BJ (cell line): Measurements from ENCODE around the gene TYSND1. TPM values are rescaled to one million over a fixed set of nuclear protein-coding genes. Genes with fewer than 3 reads are reported as not detected.

ENCODE experiments used
- CTCF ChIA-PET: fragments of 350-600 bp; formaldehyde crosslinking; extraction: SDS; loops from one replicate; lab custom pipeline; 2021; ENCODE audit warnings: antibody characterized with exemption, inconsistent platforms; lab: Yijun Ruan, JAX
- POLR2A ChIA-PET: fragments of 300-600 bp; sonication (Branson Sonifier 250); formaldehyde crosslinking; extraction: SDS; loops from one replicate; lab custom pipeline; 2021; ENCODE audit warnings: antibody characterized with exemption; lab: Charles Lee
- DNase-seq: peaks from one replicate; pipeline ENCODE4 v3.0.0-alpha.2; 2011; ENCODE audit warnings: low read depth
- H3K27me3 ChIP-seq: 2 replicates; pipeline ENCODE4 v1.6.0; 2011; ENCODE audit warnings: low read length; ENCODE audit not compliant: control insufficient read depth, insufficient read depth
- H3K36me3 ChIP-seq: 2 replicates; pipeline ENCODE4 v1.5.1; 2011; ENCODE audit warnings: low read length; ENCODE audit not compliant: control insufficient read depth, insufficient read depth
- H3K4me3 ChIP-seq: 2 replicates; pipeline ENCODE4 v1.5.1; 2011; ENCODE audit warnings: low read depth, mild to moderate bottlenecking, control low read depth, low read length
- polyA minus RNA-seq: library from RNA; depleted of rRNA, polyadenylated mRNA; stranded (reverse); fragments of >200 nt; gene quantifications from 2 replicates; pipeline ENCODE4 v1.2.3, GENCODE V29; 2011; rRNA and poly(A)+ RNA removed
- polyA plus RNA-seq: library from polyadenylated mRNA; depleted of rRNA; stranded (reverse); fragments of >200 nt; gene quantifications from 2 replicates; pipeline ENCODE4 v1.2.3, GENCODE V29; 2011; rRNA removed
- TF ChIP-seq, protein P1 (sequence below): IDR thresholded peaks from 2 replicates; pipeline ENCODE4 v1.5.1; 2011; ENCODE audit warnings: low read depth, mild to moderate bottlenecking, control low read depth, inconsistent platforms, low read length, moderate library complexity; ENCODE audit not compliant: insufficient read depth

Gene TYSND1
- polyA plus RNA-seq (2.7 and 5.3 TPM in 2 replicates), polyA minus RNA-seq (3.1 and 3.2 TPM in 2 replicates)

DNA sequence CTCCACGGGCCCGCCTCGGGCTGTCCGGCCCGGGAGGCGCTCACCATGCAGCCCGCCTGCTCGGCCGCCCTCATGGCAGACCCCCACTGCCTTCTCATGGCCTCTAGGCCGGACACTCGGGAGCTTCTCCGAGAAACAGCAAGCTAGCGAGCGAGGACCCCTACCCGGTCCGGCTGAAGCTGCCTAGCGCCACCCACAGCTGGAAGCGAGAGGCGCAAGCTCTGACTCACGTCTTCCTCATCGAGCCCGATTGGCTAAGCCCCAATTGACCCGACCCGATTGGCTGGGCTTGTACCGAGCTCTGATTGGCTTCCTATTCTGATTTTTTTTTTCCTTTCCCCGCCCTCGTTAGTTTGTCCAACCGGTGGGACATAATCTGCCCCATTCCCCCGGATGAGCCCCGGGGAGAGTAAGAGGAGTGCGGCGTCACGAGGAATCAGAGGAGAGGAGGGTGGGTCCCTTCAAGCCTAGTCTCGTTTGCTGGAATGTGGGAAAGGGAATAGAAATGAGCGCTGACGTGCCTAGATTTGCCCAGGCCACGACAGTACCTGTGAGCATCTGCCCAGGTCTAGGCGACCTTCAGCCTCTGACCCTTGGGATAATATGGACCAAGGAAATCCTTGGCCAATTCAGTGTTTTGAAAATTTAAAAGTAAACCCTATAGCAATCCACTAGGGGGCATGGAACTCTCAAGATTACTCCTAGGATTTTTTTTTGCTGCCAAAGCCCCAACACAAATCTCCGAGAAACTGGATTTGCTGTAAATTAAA is at the start of gene TYSND1:
Gene TYSND1 (minus strand): TSS at position 212 of the 770 bp plus-strand sequence. CDS start 114 bp downstream, at position 98.
- POLR2A ChIA-PET, result interaction anchor here (0.6 to 1.8 kb wide), 3 partner anchors 8 to 24 kb away, joined by 4 to 9 read pairs (median 5); partner anchors contain the start of gene SAR1A

GRCh38 chr10:70193391-70193844 is 46.9 kb upstream of the TYSND1 start:
- H3K27me3 ChIP-seq, result no peaks in the 10 kb centered on the region
- no peak overlapping the region for H3K4me3 ChIP-seq
- CTCF ChIA-PET, result interaction anchor here (0.7 to 4.0 kb wide), 4 partner anchors 24 to 194 kb away, joined by 3 to 32 read pairs (median 5); partner anchors contain the start of gene TYSND1
- no peak for DNase-seq
- TF ChIP-seq, protein P1, sequence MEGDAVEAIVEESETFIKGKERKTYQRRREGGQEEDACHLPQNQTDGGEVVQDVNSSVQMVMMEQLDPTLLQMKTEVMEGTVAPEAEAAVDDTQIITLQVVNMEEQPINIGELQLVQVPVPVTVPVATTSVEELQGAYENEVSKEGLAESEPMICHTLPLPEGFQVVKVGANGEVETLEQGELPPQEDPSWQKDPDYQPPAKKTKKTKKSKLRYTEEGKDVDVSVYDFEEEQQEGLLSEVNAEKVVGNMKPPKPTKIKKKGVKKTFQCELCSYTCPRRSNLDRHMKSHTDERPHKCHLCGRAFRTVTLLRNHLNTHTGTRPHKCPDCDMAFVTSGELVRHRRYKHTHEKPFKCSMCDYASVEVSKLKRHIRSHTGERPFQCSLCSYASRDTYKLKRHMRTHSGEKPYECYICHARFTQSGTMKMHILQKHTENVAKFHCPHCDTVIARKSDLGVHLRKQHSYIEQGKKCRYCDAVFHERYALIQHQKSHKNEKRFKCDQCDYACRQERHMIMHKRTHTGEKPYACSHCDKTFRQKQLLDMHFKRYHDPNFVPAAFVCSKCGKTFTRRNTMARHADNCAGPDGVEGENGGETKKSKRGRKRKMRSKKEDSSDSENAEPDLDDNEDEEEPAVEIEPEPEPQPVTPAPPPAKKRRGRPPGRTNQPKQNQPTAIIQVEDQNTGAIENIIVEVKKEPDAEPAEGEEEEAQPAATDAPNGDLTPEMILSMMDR, result no peak
- POLR2A ChIA-PET, result no interaction called here
- no peaks in the 10 kb centered on the region for H3K36me3 ChIP-seq

More for the DNA sequence above, at the start of gene TYSND1:
- H3K36me3 ChIP-seq, result peaks cover 5% of the 10 kb centered on the region
- CTCF ChIA-PET, result interaction anchor here (0.5 to 5.5 kb wide), 45 partner anchors 9 to 1930 kb away, joined by 3 to 46 read pairs (median 4); partner anchors contain the start of genes AIFM2, PPA1 and SAR1A
- TF ChIP-seq, protein P1, result peak; percentile 90
- DNase-seq, result peak; percentile 89
- H3K4me3 ChIP-seq, result peak within 1 kb of the TSS; percentile 51
- no peaks in the 10 kb centered on the region for H3K27me3 ChIP-seq

- TF ChIP-seq, protein P1, result no peak
- no peak overlapping the region for H3K4me3 ChIP-seq
- ChIA-PET CTCF (interaction anchor here (0.8 to 4.0 kb wide), 6 partner anchors 17 to 195 kb away, joined by 3 to 32 read pairs (median 6); partner anchors contain the start of gene TYSND1), POLR2A (interaction anchor here (1.8 kb wide), 1 partner anchor 22 kb away, joined by 12 read pairs; the partner anchor contains the start of gene SAR1A)
- no peaks in the 10 kb centered on the region for H3K27me3 ChIP-seq
- DNase-seq, result no peak
- H3K36me3 ChIP-seq, result no peaks in the 10 kb centered on the region
Observed at GRCh38 chr10:70192326-70192968, 45.9 kb upstream of the TYSND1 start.

DNA sequence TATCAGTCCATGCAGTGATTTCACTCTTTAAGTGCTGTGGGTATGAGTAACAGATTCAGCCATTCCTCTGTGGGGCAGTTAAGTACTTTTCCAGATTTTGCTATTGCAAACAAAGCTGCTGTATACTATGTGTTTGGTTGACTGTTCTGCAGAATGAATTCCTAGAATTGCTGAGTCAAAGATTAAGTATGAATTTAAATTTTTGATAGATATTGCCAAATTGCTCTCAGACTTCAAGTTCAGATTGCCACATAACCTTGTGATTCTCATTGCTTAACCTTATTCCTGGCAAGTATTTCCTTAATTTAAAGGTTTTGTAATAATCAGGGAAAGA is 45.4 kb upstream of the TYSND1 start:
- POLR2A ChIA-PET, result interaction anchor here (1.8 kb wide), 1 partner anchor 21 kb away, joined by 12 read pairs; the partner anchor contains the start of gene SAR1A
- no peaks in the 10 kb centered on the region for H3K27me3 ChIP-seq
- DNase-seq, result peak; percentile 94
- no peaks in the 10 kb centered on the region for H3K36me3 ChIP-seq
- H3K4me3 ChIP-seq, result no peak overlapping the region
- TF ChIP-seq, protein P1, result no peak
- CTCF ChIA-PET, result interaction anchor here (1.2 to 2.4 kb wide), 4 partner anchors 17 to 46 kb away, joined by 5 to 12 read pairs (median 6); partner anchors contain the start of gene TYSND1
